Measurements from ENCODE around the gene AUNIP. TPM values are rescaled to one million over a fixed set of nuclear protein-coding genes. Genes with fewer than 3 reads are reported as not detected.

Gene AUNIP
- total RNA-seq, 1 experiment from 2014 or later = 22.2 TPM

- H3K14ac ChIP-seq (ENCODE audit: insufficient read depth, low read length) = no peak overlapping the region
- 100% methylated on average over 1 of the region's 3 CpGs for WGBS (ENCODE audit: extremely low coverage, insufficient read length, low lambda C conversion rate)
- H2BK5ac ChIP-seq (ENCODE audit: insufficient read length, low read length) = no peak overlapping the region
- H4K5ac ChIP-seq (ENCODE audit: insufficient read length, low read depth, low read length) = no peak overlapping the region
- H3K4me2 ChIP-seq (ENCODE audit: insufficient read depth, insufficient read length, low read length) = no peak overlapping the region
- no peak for DNase-seq
- no peak overlapping the region for H2AFZ ChIP-seq (ENCODE audit: low read length)
- no peak overlapping the region for H3K18ac ChIP-seq (ENCODE audit: insufficient read length, low read depth, low read length)
- H4K8ac ChIP-seq (replicated peaks; ENCODE audit: insufficient read length, low read depth, low read length) = no peak overlapping the region
- Mint-ChIP-seq H3K36me3 (ENCODE audit: insufficient read depth in 1 of 3, low read depth in 3 of 3) (0 out of 7 replicates have a peak, but pooled peaks cover 0 to 7% (median 0%) of the 10 kb centered on the region in 3 experiments), H3K27me3 (ENCODE audit: low read depth) (no peaks in the 10 kb centered on the region), H3K4me1 (peaks cover 10 to 14% of the 10 kb centered on the region in 2 experiments), H3K27ac (peak overlapping the region in 1 of 3 experiments; percentile 48; a peak in 2 of 7 replicates), H3K9me3 (no peaks in the 10 kb centered on the region), H3K4me3 (no peak overlapping the region)
- H3T11ph ChIP-seq (ENCODE audit: low read length) = no peak overlapping the region
- no peaks in the 10 kb centered on the region for H3K4me1 ChIP-seq (ENCODE audit: insufficient read depth, low read length)
- H3K56ac ChIP-seq (ENCODE audit: insufficient read length, low read depth, low read length) = no peak overlapping the region
- H3K9ac ChIP-seq (ENCODE audit: extremely low read depth, insufficient read length, low read length) = no peak overlapping the region
- H3K23me2 ChIP-seq (ENCODE audit: insufficient read length, low read depth, low read length, poor library complexity, severe bottlenecking) = no peaks in the 10 kb centered on the region
- no peaks in the 10 kb centered on the region for H3K79me1 ChIP-seq (ENCODE audit: insufficient read depth, low read depth, low read length, poor library complexity, severe bottlenecking)
- no peak overlapping the region for H2BK12ac ChIP-seq (ENCODE audit: insufficient read length, low read depth, low read length)
- H3K23ac ChIP-seq (ENCODE audit: insufficient read length, low read depth, low read length) = no peak overlapping the region
- H2BK20ac ChIP-seq (ENCODE audit: low read depth, low read length, poor library complexity, severe bottlenecking) = no peak overlapping the region
- H4K20me1 ChIP-seq (ENCODE audit: control insufficient read depth, insufficient read depth, insufficient read length) = no peaks in the 10 kb centered on the region
- no peak overlapping the region for H2BK15ac ChIP-seq (ENCODE audit: low read depth, low read length)
- no peak overlapping the region for H3K4ac ChIP-seq (ENCODE audit: low read depth, low read length)
- no peak overlapping the region for H4K91ac ChIP-seq (ENCODE audit: insufficient read length, low read depth, low read length)
- H2AK5ac ChIP-seq (ENCODE audit: insufficient read length, low read length) = no peak overlapping the region
- no peak overlapping the region for H3K27ac ChIP-seq (ENCODE audit: insufficient read length, low read depth, low read length)
- no peak for TF ChIP-seq CTCF (conservative IDR thresholded peaks at IDR 0.05)
- no peaks in the 10 kb centered on the region; the same call in 1 of the 2 replicates for H3K79me2 ChIP-seq (ENCODE audit: insufficient read depth, low read length)
- no peak overlapping the region for H2BK120ac ChIP-seq (ENCODE audit: low read depth, low read length, poor library complexity, severe bottlenecking)
- no peaks in the 10 kb centered on the region for H3K27me3 ChIP-seq (ENCODE audit: insufficient read depth, low read length)
- H3K9me3 ChIP-seq (ENCODE audit: control insufficient read depth, low read depth, low read length) = no peaks in the 10 kb centered on the region
These were observed 14.5 kb downstream of the AUNIP start for GRCh38 chr1:25844536-25845337.

Measured in H9 (cell line).